CD4-positive, CD25-positive, alpha-beta regulatory T cell (primary cell): ENCODE measurements around the gene NPM1. TPM values are rescaled to one million over a fixed set of nuclear protein-coding genes. Genes with fewer than 3 reads are reported as not detected.

Source experiments
- ATAC-seq, 2 donors: fragments of 150-1000 bp; cut with Tn5 transposase; one replicate each; pipeline ENCODE4 v1.10.0; 2021; ENCODE audit warnings: low read depth in 2 of 2, moderate number of reproducible peaks in 2 of 2, moderate library complexity in 1 of 2
- DNase-seq, 3 donors: peaks; one replicate each; pipeline versions ENCODE4 v3.0.0 to v3.0.0-alpha.2; 2012 to 2022; ENCODE audit warnings: mixed read lengths in 1 of 3
- H3K27ac ChIP-seq: one replicate; pipeline ENCODE4 v1.7.0; 2013; ENCODE audit warnings: mild to moderate bottlenecking, low read length; ENCODE audit not compliant: insufficient read depth, poor library complexity, severe bottlenecking
- H3K27me3 ChIP-seq: one replicate; pipeline ENCODE4 v1.7.0; 2013; ENCODE audit warnings: low read length; ENCODE audit not compliant: control insufficient read depth, insufficient read depth
- H3K36me3 ChIP-seq: one replicate; pipeline ENCODE4 v1.7.0; 2013; ENCODE audit warnings: mild to moderate bottlenecking, low read length, moderate library complexity; ENCODE audit not compliant: control insufficient read depth, insufficient read depth
- H3K4me1 ChIP-seq: 2 replicates; pipeline ENCODE4 v1.7.0; 2013; ENCODE audit warnings: mild to moderate bottlenecking, low read length; ENCODE audit not compliant: insufficient read depth, control insufficient read depth, poor library complexity, severe bottlenecking
- H3K4me3 ChIP-seq: one replicate; pipeline ENCODE4 v1.7.0; 2013; ENCODE audit warnings: low read depth, mild to moderate bottlenecking, low read length, moderate library complexity
- H3K9me3 ChIP-seq, 2 experiments: 1 replicate in 1 of 2; 2 replicates in 1 of 2; pipeline ENCODE4 v1.7.0; 2013; ENCODE audit warnings: low read length in 2 of 2, mild to moderate bottlenecking in 1 of 2, moderate library complexity in 1 of 2; ENCODE audit not compliant: control insufficient read depth in 2 of 2
- H3K27ac Mint-ChIP-seq, 3 donors: one replicate each; pipeline ENCODE4 v1.8.0; 2020 to 2022; ENCODE audit warnings: mild to moderate bottlenecking in 3 of 3, mixed read lengths in 3 of 3, moderate library complexity in 2 of 3
- H3K27me3 Mint-ChIP-seq: one replicate; pipeline ENCODE4 v1.8.0; 2022; ENCODE audit warnings: mild to moderate bottlenecking, mixed read lengths
- H3K36me3 Mint-ChIP-seq: one replicate; pipeline ENCODE4 v1.8.0; 2020; ENCODE audit warnings: mixed read lengths
- H3K4me1 Mint-ChIP-seq, 4 donors: one replicate each; pipeline ENCODE4 v1.8.0; 2020 to 2022; ENCODE audit warnings: mixed read lengths in 4 of 4, mild to moderate bottlenecking in 1 of 4
- H3K4me3 Mint-ChIP-seq, 4 donors: one replicate each; pipeline ENCODE4 v1.8.0; 2020 to 2022; ENCODE audit warnings: mild to moderate bottlenecking in 4 of 4, mixed read lengths in 4 of 4, moderate library complexity in 3 of 4
- H3K9me3 Mint-ChIP-seq, 7 donors: one replicate each; pipeline ENCODE4 v1.8.0; 2020 to 2022; ENCODE audit warnings: mixed read lengths in 7 of 7, mild to moderate bottlenecking in 3 of 7, moderate library complexity in 2 of 7
- polyA plus RNA-seq, 4 donors: library from polyadenylated mRNA; unstranded; fragments of 300-500 nt; fragmentation: Illumina TruSeq; gene quantifications; one replicate each; pipeline ENCODE4 v1.2.3, GENCODE V29; 2021
- total RNA-seq: library from RNA; stranded (reverse); gene quantifications from one replicate; pipeline ENCODE4 v1.2.3, GENCODE V29; 2022

Gene NPM1
- total and polyA plus RNA-seq, 5 donors from 2014 or later: 624 to 813 (median 766) TPM

DNA sequence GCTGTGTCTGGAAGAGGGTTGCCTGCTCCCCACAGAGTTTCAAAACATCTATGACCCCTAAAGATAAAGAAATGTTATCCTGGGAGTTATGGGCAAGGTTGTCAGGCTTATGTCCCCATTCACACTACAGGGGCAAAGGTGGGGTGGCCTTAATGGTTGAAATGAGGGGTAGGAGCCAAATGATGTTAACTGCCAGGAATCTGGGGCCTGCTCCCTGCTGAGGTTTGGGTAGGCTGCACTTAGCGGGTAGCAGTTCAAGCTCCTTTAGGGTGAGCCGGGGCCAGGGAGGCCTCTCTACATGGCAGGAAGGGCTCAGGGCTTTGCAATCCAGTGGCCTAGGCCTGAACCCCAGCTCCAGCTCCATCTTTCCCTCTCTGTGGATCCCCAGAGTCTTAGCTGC is 34.8 kb downstream of the NPM1 start:
- H3K36me3 Mint-ChIP-seq: no peaks in the 10 kb centered on the region
- peaks cover 30% of the 10 kb centered on the region for H3K27me3 Mint-ChIP-seq
- no peak overlapping the region for H3K4me3 Mint-ChIP-seq
- Histone ChIP-seq H3K4me3 (no peak overlapping the region), H3K27ac (no peak overlapping the region), H3K36me3 (no peaks in the 10 kb centered on the region), H3K4me1 (peaks cover 26% of the 10 kb centered on the region), H3K27me3 (no peaks in the 10 kb centered on the region), H3K9me3 (no peaks in the 10 kb centered on the region)
- no peak for ATAC-seq
- H3K27ac Mint-ChIP-seq: no peak overlapping the region
- peaks cover 0 to 1% (median 0%) of the 10 kb centered on the region in 7 donors for H3K9me3 Mint-ChIP-seq
- no peak for DNase-seq
- peaks cover 0 to 22% (median 2%) of the 10 kb centered on the region in 4 donors for H3K4me1 Mint-ChIP-seq

DNA sequence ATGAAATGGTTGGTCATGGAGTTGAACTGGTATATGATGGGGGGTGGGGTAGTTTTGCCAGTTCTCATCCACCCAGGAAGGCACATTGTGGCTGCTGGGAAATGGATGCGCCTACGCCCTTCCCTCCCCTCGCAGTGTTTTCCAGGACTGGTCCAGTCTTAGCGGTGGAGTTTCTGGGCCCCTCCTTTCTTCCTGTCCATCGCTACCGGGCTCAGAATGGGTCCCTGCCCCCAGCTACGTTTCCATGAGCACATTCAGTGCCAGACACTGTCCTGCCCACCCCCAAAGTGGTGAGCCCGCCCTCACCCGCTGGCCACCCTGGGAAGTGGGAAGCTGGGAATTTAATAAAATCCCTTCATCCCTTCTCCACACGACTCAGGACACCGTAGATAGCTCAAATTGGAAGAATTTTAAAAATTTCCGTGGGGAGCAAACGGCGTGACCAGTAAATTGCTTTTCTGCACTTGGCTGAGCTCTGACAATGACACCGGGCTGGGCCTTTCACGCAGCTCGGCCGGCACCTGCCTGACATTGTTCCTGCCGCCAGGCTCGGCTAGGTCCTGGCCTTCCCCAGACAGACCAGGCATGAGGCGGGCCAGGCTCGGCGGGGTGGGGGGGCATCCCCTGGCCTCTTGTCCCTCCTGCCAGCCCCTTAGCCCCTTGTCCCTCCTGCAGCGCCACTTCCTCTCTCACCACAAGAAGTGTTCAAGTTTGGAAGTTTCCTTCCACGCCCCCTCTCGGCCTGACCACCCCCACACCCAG is 35.4 kb downstream of the NPM1 start:
- no peak for DNase-seq
- no peaks in the 10 kb centered on the region for H3K27me3 ChIP-seq
- Mint-ChIP-seq H3K27ac (no peak overlapping the region), H3K4me1 (peaks cover 0 to 22% (median 2%) of the 10 kb centered on the region in 4 donors), H3K9me3 (peaks cover 0 to 1% (median 0%) of the 10 kb centered on the region in 7 donors), H3K36me3 (no peaks in the 10 kb centered on the region), H3K27me3 (peaks cover 31% of the 10 kb centered on the region), H3K4me3 (no peak overlapping the region)
- H3K4me1 ChIP-seq: peaks cover 26% of the 10 kb centered on the region
- H3K9me3 ChIP-seq: no peaks in the 10 kb centered on the region
- ATAC-seq: no peak
- H3K4me3 ChIP-seq: no peak overlapping the region
- no peak overlapping the region for H3K27ac ChIP-seq
- no peaks in the 10 kb centered on the region for H3K36me3 ChIP-seq

GRCh38 chr5:171424726-171425125 is 37.1 kb downstream of the NPM1 start:
- no peaks in the 10 kb centered on the region for H3K9me3 ChIP-seq
- no peaks in the 10 kb centered on the region for H3K36me3 ChIP-seq
- H3K4me1 ChIP-seq: peaks cover 12% of the 10 kb centered on the region
- peaks cover 0 to 13% (median 1%) of the 10 kb centered on the region in 4 donors for H3K4me1 Mint-ChIP-seq
- H3K27ac Mint-ChIP-seq: no peak overlapping the region
- H3K4me3 Mint-ChIP-seq: no peak overlapping the region
- no peak for DNase-seq
- H3K9me3 Mint-ChIP-seq: peaks cover 0 to 1% (median 0%) of the 10 kb centered on the region in 7 donors
- H3K4me3 ChIP-seq: no peak overlapping the region
- no peak for ATAC-seq
- no peaks in the 10 kb centered on the region for H3K27me3 ChIP-seq
- H3K27ac ChIP-seq: no peak overlapping the region
- H3K36me3 Mint-ChIP-seq: no peaks in the 10 kb centered on the region
- H3K27me3 Mint-ChIP-seq: peaks cover 39% of the 10 kb centered on the region

- peaks cover 39% of the 10 kb centered on the region for H3K27me3 Mint-ChIP-seq
- DNase-seq (no peak), ATAC-seq (no peak)
Observed at GRCh38 chr5:171425596-171426244, 38.1 kb downstream of the NPM1 start.

GRCh38 chr5:171426266-171426665 is 38.6 kb downstream of the NPM1 start:
- H3K27ac ChIP-seq: no peak overlapping the region
- peaks cover 0 to 1% (median 0%) of the 10 kb centered on the region in 7 donors for H3K9me3 Mint-ChIP-seq
- no peaks in the 10 kb centered on the region for H3K27me3 ChIP-seq
- H3K4me3 Mint-ChIP-seq: peak overlapping the region in 1 of 4 donors; percentile 38
- H3K4me3 ChIP-seq: no peak overlapping the region
- no peaks in the 10 kb centered on the region for H3K4me1 ChIP-seq
- no peak for ATAC-seq
- H3K27ac Mint-ChIP-seq: no peak overlapping the region
- H3K4me1 Mint-ChIP-seq: peaks cover 0 to 4% (median 0%) of the 10 kb centered on the region in 4 donors
- H3K36me3 Mint-ChIP-seq: no peaks in the 10 kb centered on the region
- H3K36me3 ChIP-seq: no peaks in the 10 kb centered on the region
- no peak for DNase-seq
- no peaks in the 10 kb centered on the region for H3K9me3 ChIP-seq
- H3K27me3 Mint-ChIP-seq: peaks cover 34% of the 10 kb centered on the region

More at GRCh38 chr5:171425596-171426244, 38.1 kb downstream of the NPM1 start:
- Histone ChIP-seq H3K9me3 (no peaks in the 10 kb centered on the region), H3K36me3 (no peaks in the 10 kb centered on the region), H3K4me3 (no peak overlapping the region), H3K27ac (no peak overlapping the region), H3K4me1 (peaks cover 2% of the 10 kb centered on the region), H3K27me3 (no peaks in the 10 kb centered on the region)
- Mint-ChIP-seq H3K4me3 (peak overlapping the region in 1 of 4 donors; percentile 38), H3K27ac (no peak overlapping the region), H3K36me3 (no peaks in the 10 kb centered on the region), H3K9me3 (peaks cover 0 to 1% (median 0%) of the 10 kb centered on the region in 7 donors), H3K4me1 (peaks cover 0 to 9% (median 1%) of the 10 kb centered on the region in 4 donors)

DNA sequence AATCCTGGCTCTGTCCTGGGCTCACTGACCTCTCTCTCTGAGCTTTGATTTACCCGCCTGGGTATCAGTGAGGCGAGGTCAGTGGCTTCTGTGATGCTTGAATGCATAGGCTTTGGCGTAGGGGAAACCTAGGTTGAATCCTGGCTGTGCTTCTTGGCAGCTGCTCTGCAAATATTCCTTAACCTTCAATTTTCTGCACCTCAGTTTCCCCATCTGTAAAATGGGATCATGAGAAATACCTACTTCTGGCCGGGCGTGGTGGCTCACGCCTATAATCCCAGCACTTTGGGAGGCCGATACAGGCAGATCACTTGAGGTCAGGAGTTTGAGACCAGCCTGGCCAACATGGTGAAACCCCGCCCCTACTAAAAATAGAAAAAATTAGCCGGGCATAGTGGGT is 39.0 kb downstream of the NPM1 start:
- no peak for DNase-seq

DNA sequence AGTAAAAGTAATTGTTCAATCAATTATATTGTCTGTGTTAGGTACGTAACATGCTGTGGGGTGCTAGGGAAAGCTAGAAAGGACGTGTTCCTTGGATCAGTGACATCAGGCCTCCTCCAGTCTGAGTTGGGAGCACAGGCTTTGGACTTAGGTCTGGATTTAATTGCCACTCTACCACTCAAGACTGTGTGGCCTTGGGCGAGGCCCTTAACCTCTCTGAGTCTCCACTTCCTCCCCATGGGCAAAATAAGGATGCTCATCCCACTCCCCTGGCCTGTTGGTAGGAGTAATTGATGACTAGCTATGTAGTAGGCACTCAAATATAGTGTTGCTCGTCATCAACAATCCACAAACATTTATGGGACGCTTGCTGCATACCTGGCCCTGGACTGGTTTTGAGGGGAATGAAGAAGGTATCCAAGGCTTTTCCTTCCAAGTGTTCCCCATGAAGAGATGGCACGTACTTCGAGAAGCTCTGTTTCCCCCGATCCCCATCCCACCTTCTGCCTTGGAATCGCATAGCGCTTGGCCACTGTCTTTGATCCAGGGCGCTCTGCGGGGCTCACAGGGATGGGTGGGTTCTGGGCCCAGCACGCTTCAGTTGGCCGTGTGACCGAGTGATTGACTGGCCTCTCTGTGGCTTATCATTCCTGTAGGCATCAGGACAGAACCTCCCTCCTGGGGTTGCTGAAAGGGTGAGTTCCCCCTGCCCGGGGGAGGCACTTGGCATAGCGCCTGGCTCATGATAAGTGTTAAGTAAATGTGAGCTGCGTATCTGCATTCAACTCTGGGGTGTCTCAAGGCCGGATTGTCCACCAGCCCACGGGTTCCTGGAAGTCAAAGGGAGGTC is 39.9 kb downstream of the NPM1 start:
- no peaks in the 10 kb centered on the region for H3K27me3 ChIP-seq
- Mint-ChIP-seq H3K27ac (no peak overlapping the region), H3K4me3 (no peak overlapping the region), H3K36me3 (no peaks in the 10 kb centered on the region), H3K9me3 (no peaks in the 10 kb centered on the region), H3K27me3 (peaks cover 21% of the 10 kb centered on the region), H3K4me1 (no peaks in the 10 kb centered on the region)
- no peak overlapping the region for H3K27ac ChIP-seq
- H3K4me1 ChIP-seq: no peaks in the 10 kb centered on the region
- DNase-seq: no peak
- H3K4me3 ChIP-seq: no peak overlapping the region
- H3K36me3 ChIP-seq: no peaks in the 10 kb centered on the region
- no peaks in the 10 kb centered on the region for H3K9me3 ChIP-seq
- no peak for ATAC-seq

More for the DNA sequence above, 39.0 kb downstream of the NPM1 start:
- H3K4me3 ChIP-seq: no peak overlapping the region
- H3K27ac ChIP-seq: no peak overlapping the region
- Mint-ChIP-seq H3K27ac (no peak overlapping the region), H3K36me3 (no peaks in the 10 kb centered on the region), H3K9me3 (peaks cover 0 to 1% (median 0%) of the 10 kb centered on the region in 7 donors), H3K27me3 (peaks cover 30% of the 10 kb centered on the region), H3K4me1 (peaks cover 0 to 4% (median 0%) of the 10 kb centered on the region in 4 donors), H3K4me3 (no peak overlapping the region)
- H3K4me1 ChIP-seq: no peaks in the 10 kb centered on the region
- H3K36me3 ChIP-seq: no peaks in the 10 kb centered on the region
- H3K9me3 ChIP-seq: no peaks in the 10 kb centered on the region
- H3K27me3 ChIP-seq: no peaks in the 10 kb centered on the region
- ATAC-seq: no peak
